ENCODE data around the gene C1orf174.

The C1orf174 gene

DNA sequence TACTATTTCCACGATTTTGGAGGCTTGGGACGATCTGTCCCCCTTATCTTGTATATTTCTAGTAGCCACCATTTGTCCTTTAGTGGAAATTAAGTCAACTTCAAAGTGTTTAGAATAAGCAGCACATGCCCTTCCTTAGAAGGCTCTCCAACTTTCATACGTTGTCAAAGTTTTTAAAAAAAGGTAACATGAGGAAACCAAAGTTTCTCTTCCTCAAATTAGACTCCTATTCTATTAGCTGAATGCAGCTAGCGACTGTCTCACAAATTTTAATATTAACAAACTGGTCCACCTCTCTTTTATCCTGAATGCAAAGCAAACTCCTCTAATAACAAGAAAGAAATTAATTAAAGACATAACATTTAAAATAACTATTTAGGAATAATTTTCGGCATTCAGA, 6.9 kb downstream of the C1orf174 start:
- H3K4me3 ChIP-seq (replicated peaks; ENCODE audit: insufficient read depth, low read length) = no peak overlapping the region
- no peak overlapping the region for H3K27ac ChIP-seq (replicated peaks)
- no peaks in the 10 kb centered on the region for H3K27me3 ChIP-seq (ENCODE audit: insufficient read depth, poor library complexity, severe bottlenecking)
- TF ChIP-seq, protein P1, sequence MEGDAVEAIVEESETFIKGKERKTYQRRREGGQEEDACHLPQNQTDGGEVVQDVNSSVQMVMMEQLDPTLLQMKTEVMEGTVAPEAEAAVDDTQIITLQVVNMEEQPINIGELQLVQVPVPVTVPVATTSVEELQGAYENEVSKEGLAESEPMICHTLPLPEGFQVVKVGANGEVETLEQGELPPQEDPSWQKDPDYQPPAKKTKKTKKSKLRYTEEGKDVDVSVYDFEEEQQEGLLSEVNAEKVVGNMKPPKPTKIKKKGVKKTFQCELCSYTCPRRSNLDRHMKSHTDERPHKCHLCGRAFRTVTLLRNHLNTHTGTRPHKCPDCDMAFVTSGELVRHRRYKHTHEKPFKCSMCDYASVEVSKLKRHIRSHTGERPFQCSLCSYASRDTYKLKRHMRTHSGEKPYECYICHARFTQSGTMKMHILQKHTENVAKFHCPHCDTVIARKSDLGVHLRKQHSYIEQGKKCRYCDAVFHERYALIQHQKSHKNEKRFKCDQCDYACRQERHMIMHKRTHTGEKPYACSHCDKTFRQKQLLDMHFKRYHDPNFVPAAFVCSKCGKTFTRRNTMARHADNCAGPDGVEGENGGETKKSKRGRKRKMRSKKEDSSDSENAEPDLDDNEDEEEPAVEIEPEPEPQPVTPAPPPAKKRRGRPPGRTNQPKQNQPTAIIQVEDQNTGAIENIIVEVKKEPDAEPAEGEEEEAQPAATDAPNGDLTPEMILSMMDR (IDR thresholded peaks at IDR 0.05; ENCODE audit: insufficient read depth, low read length) = no peak
- TF ChIP-seq, protein P2, sequence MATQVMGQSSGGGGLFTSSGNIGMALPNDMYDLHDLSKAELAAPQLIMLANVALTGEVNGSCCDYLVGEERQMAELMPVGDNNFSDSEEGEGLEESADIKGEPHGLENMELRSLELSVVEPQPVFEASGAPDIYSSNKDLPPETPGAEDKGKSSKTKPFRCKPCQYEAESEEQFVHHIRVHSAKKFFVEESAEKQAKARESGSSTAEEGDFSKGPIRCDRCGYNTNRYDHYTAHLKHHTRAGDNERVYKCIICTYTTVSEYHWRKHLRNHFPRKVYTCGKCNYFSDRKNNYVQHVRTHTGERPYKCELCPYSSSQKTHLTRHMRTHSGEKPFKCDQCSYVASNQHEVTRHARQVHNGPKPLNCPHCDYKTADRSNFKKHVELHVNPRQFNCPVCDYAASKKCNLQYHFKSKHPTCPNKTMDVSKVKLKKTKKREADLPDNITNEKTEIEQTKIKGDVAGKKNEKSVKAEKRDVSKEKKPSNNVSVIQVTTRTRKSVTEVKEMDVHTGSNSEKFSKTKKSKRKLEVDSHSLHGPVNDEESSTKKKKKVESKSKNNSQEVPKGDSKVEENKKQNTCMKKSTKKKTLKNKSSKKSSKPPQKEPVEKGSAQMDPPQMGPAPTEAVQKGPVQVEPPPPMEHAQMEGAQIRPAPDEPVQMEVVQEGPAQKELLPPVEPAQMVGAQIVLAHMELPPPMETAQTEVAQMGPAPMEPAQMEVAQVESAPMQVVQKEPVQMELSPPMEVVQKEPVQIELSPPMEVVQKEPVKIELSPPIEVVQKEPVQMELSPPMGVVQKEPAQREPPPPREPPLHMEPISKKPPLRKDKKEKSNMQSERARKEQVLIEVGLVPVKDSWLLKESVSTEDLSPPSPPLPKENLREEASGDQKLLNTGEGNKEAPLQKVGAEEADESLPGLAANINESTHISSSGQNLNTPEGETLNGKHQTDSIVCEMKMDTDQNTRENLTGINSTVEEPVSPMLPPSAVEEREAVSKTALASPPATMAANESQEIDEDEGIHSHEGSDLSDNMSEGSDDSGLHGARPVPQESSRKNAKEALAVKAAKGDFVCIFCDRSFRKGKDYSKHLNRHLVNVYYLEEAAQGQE (IDR thresholded peaks at IDR 0.05; ENCODE audit: insufficient replicate concordance, low read depth) = no peak
- no peak for TF ChIP-seq SPI1 (IDR thresholded peaks at IDR 0.05; ENCODE audit: borderline replicate concordance, low read depth)
- TF ChIP-seq POLR2AphosphoS5 (IDR thresholded peaks at IDR 0.05; ENCODE audit: low read depth) = no peak
- no peak for TF ChIP-seq GABPA (IDR thresholded peaks at IDR 0.05; ENCODE audit: low read depth)
- DNase-seq (ENCODE audit: low read depth in 1 of 2, low spot score in 1 of 2) = no peak

DNA sequence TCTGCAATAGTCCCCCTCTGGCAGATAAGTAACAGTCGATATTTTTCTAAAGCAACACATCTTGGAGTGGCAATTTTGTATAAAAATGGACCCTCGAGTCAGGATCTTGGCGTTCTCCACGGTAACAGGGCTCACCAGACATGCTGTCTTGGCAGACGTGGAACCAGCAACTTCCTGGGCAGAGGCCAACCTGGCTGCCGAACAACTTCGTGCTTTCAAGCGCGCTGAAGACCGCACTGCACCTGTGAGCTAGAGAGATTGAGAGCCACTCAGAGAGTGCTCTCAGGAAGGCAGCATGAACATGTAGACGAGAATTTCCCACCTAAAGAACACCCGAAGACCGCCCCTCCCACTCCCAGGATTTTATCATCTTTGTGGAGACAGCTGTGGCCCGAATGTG, 7.3 kb downstream of the C1orf174 start:
- TF ChIP-seq SPI1 (IDR thresholded peaks at IDR 0.05; ENCODE audit: borderline replicate concordance, low read depth) (no peak), GABPA (IDR thresholded peaks at IDR 0.05; ENCODE audit: low read depth) (no peak), POLR2AphosphoS5 (IDR thresholded peaks at IDR 0.05; ENCODE audit: low read depth) (no peak)
- no peak for DNase-seq (ENCODE audit: low read depth in 1 of 2, low spot score in 1 of 2)
- no peak overlapping the region for H3K27ac ChIP-seq (replicated peaks)
- no peaks in the 10 kb centered on the region for H3K27me3 ChIP-seq (ENCODE audit: insufficient read depth, poor library complexity, severe bottlenecking)
- no peak overlapping the region for H3K4me3 ChIP-seq (replicated peaks; ENCODE audit: insufficient read depth, low read length)

DNA sequence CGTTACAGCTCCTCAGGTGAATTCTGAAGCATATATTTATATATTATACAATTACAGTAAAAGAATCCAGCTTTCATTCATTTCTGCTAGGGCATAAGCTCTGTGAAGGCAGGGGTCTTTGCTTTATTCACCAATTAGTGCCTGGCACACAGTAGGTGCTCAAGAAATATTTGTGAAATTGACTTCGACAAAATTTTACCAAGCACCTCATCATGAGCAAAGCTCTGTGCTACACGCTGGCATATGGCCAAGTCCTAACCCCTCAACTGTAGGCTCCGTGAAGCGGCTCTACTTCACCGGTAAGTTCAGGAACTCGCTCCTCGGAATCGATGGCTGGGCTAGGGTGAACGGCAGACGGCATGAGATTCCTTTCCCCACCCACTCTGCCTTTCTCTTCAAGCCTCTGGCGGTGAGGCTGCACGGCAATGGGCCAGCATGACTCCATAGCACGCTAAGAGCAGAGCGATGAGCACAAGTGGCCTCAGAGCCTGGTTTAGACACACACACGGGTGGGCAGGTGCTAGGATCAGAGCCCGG, 8.7 kb downstream of the C1orf174 start:
- H3K4me3 ChIP-seq (replicated peaks; ENCODE audit: insufficient read depth, low read length) = no peak overlapping the region; the same call in 1 of the 2 replicates
- DNase-seq (ENCODE audit: low read depth in 1 of 2, low spot score in 1 of 2) = no peak
- no peaks in the 10 kb centered on the region for H3K27me3 ChIP-seq (ENCODE audit: insufficient read depth, poor library complexity, severe bottlenecking)
- TF ChIP-seq GABPA (IDR thresholded peaks at IDR 0.05; ENCODE audit: low read depth) = no peak
- TF ChIP-seq POLR2AphosphoS5 (IDR thresholded peaks at IDR 0.05; ENCODE audit: low read depth) = no peak
- TF ChIP-seq, protein P1 (IDR thresholded peaks at IDR 0.05; ENCODE audit: insufficient read depth, low read length) = no peak
- TF ChIP-seq, protein P2 (IDR thresholded peaks at IDR 0.05; ENCODE audit: insufficient replicate concordance, low read depth) = no peak
- no peak for TF ChIP-seq SPI1 (IDR thresholded peaks at IDR 0.05; ENCODE audit: borderline replicate concordance, low read depth)
- H3K27ac ChIP-seq (replicated peaks) = peak overlapping the region; percentile 40

DNA sequence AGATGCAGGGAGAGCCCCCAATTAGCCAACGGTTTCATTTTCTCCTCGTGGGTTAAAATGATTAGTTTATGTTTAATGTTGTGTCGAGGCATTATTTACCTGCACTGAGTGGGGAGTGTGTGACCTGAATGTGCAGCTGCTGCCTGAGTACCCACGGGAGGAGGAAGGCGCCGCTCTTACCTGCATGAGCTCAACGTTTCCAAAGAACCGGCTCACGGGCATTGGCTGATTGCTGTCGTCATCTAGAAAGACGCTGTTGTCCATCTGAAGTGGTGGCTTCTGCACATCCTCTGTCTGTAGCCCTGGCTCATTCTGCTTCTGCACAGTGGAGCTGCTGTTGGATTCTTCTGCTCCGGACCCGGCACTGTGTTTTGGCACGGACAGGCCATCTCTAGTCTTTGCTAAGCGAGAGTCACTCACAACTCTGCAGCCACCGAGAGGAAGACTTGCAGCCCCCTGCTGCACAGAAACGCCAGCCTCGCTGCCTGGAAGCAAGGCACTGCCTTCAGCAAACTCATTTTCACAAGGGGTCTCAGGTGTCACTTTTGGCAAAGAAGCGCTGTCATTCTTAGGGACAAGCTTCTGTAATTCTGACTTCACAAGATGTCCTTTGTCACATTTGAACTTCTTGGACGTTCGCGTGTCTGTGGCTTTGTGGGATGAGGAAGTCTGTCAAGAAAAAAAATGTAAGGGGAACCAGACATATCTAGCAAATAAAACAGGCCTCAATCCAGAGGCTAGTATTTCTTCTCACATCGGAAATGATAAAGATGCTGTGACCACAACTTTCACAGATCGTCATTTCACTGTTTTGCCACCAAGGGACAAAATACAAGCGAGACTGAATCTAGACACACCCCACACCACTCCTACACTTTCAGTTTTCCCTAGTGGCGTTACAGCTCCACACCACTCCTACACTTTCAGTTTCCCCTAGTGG, 9.4 kb downstream of the C1orf174 start:
- Histone ChIP-seq H3K27ac (replicated peaks) (peak overlapping the region; percentile 40), H3K27me3 (ENCODE audit: insufficient read depth, poor library complexity, severe bottlenecking) (no peaks in the 10 kb centered on the region), H3K4me3 (replicated peaks; ENCODE audit: insufficient read depth, low read length) (no peak overlapping the region)
- DNase-seq (ENCODE audit: low read depth in 1 of 2, low spot score in 1 of 2) = peak; percentile 63 to 70
- TF ChIP-seq GABPA (IDR thresholded peaks at IDR 0.05; ENCODE audit: low read depth) (no peak), SPI1 (IDR thresholded peaks at IDR 0.05; ENCODE audit: borderline replicate concordance, low read depth) (peak; percentile 85), POLR2AphosphoS5 (IDR thresholded peaks at IDR 0.05; ENCODE audit: low read depth) (no peak)
- TF ChIP-seq, protein P1 (IDR thresholded peaks at IDR 0.05; ENCODE audit: insufficient read depth, low read length) = no peak
- TF ChIP-seq, protein P2 (IDR thresholded peaks at IDR 0.05; ENCODE audit: insufficient replicate concordance, low read depth) = no peak
